OCI-LY7 (cell line): Measurements from ENCODE around the gene CLCN6. TPM values are rescaled to one million over a fixed set of nuclear protein-coding genes. Genes with fewer than 3 reads are reported as not detected.
A peak's percentile ranks its signal among the peaks of the same experiment; 100 is the strongest.

Experiments used
- BruUV-seq: library from RNA; stranded (reverse); fragments of 400-500 nt; replicated peaks from 2 replicates; lab custom pipeline; 2021; lab: Mats Ljungman, UMichigan
- CTCF ChIA-PET: fragments of 300-600 bp; sonication (Branson Sonifier 250); formaldehyde crosslinking; loops from one replicate; lab custom pipeline; 2022; ENCODE audit warnings: antibody characterized with exemption; ENCODE audit not compliant: unreplicated experiment; lab: Charles Lee
- POLR2A ChIA-PET: fragments of 300-600 bp; sonication (Branson Sonifier 250); formaldehyde crosslinking; loops from one replicate; lab custom pipeline; 2022; ENCODE audit warnings: antibody characterized with exemption; lab: Charles Lee
- DNase-seq: peaks from one replicate; pipeline ENCODE4 v3.0.0-alpha.2; 2015; ENCODE audit warnings: low spot score
- H2AFZ ChIP-seq: fragments of 200-600 bp; sonication (generic), shearing (Covaris generic); 2 replicates; pipeline ENCODE4 v1.6.1; 2014; ENCODE audit warnings: mild to moderate bottlenecking, antibody characterized with exemption, low read length, moderate library complexity
- H3K27ac ChIP-seq: fragments of 200-600 bp; sonication (generic); 2 replicates; pipeline ENCODE4 v1.5.1; 2014; ENCODE audit warnings: mixed run types, low read depth, mild to moderate bottlenecking, moderate library complexity, low read length, inconsistent platforms; ENCODE audit not compliant: poor library complexity, severe bottlenecking
- H3K36me3 ChIP-seq: fragments of 200-600 bp; sonication (generic); 2 replicates; pipeline ENCODE4 v1.6.1; 2014; ENCODE audit warnings: mild to moderate bottlenecking, antibody characterized with exemption, low read length, moderate library complexity, mixed read lengths; ENCODE audit not compliant: insufficient read depth
- H3K4me1 ChIP-seq: fragments of 200-600 bp; sonication (generic); 2 replicates; pipeline ENCODE4 v1.5.1; 2014; ENCODE audit warnings: mild to moderate bottlenecking, low read length; ENCODE audit not compliant: insufficient read depth, poor library complexity, severe bottlenecking
- H3K4me2 ChIP-seq: fragments of 200-600 bp; sonication (generic); 2 replicates; pipeline ENCODE4 v1.6.1; 2014; ENCODE audit warnings: mild to moderate bottlenecking, low read length
- H3K4me3 ChIP-seq: fragments of 200-600 bp; sonication (generic); 2 replicates; pipeline ENCODE4 v1.5.1; 2014; ENCODE audit warnings: mild to moderate bottlenecking, low read depth, low read length; ENCODE audit not compliant: poor library complexity, severe bottlenecking
- H3K79me2 ChIP-seq: fragments of 200-600 bp; sonication (generic); 2 replicates; pipeline ENCODE4 v1.6.1; 2016; ENCODE audit warnings: low read depth, mild to moderate bottlenecking, low read length, moderate library complexity, mixed read lengths; ENCODE audit not compliant: insufficient read depth
- H3K9me2 ChIP-seq: fragments of 200-600 bp; sonication (generic); 2 replicates; pipeline ENCODE4 v1.6.1; 2016; ENCODE audit warnings: mild to moderate bottlenecking, low read length, mixed read lengths; ENCODE audit not compliant: insufficient read depth
- H3K9me3 ChIP-seq: fragments of 200-600 bp; sonication (generic); 2 replicates; pipeline ENCODE4 v1.6.1; 2014; ENCODE audit warnings: mild to moderate bottlenecking, mixed run types, low read length, mixed read lengths
- H4K20me1 ChIP-seq: fragments of 200-600 bp; sonication (generic); 2 replicates; pipeline ENCODE4 v1.6.1; 2014; ENCODE audit warnings: mild to moderate bottlenecking, antibody characterized with exemption, low read length, moderate library complexity, mixed read lengths; ENCODE audit not compliant: insufficient read depth
- EZH2phosphoT487 ChIP-seq: fragments of 200-600 bp; sonication (generic); IDR thresholded peaks from 2 replicates; pipeline ENCODE4 v1.6.1; 2018; ENCODE audit warnings: low read depth, borderline replicate concordance, mild to moderate bottlenecking, mixed run types, antibody characterized with exemption, low read length, moderate library complexity, mixed read lengths
- intact Hi-C: fragments of 100-400 bp; cut with micrococcal nuclease; formaldehyde crosslinking; loops from one replicate; pipeline ENCODE4 v1.10.0; 2022; ENCODE audit not compliant: unreplicated experiment
- total RNA-seq, 2 experiments: library from RNA; depleted of rRNA in 1 of 2; stranded (reverse); fragments of >200 nt in 1 of 2; shearing (Covaris generic) in 1 of 2; gene quantifications; 2 replicates each; pipeline ENCODE4 v1.2.3, GENCODE V29; 2014 to 2022
- TF ChIP-seq, protein P1 (sequence below): fragments of 200-600 bp; sonication (generic); conservative IDR thresholded peaks from 2 replicates; pipeline ENCODE4 v1.5.1; 2014; ENCODE audit warnings: mild to moderate bottlenecking, antibody characterized with exemption, low read length, moderate library complexity, mixed read lengths

The CLCN6 gene
- total RNA-seq, 2 experiments from 2014 or later: 19.7 to 65.8 TPM

DNA sequence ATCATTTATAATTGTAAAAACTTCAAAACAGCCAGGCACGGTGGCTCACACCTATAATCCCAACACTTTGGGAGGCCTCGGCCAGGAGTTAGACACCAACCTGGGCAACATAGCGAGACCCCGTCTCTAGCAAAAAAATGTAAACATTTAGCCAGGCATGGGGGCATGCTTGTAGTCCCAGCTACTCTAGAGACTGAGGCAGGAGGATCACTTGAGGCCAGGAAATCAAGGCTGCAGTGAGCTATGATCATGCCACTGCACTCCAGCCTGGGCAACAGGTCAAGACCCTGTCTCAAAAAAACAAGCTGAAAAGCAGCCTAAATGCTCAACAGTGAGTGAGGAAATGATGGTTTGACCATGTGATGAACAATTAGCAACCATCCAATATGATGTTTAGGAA is 36.7 kb upstream of the CLCN6 start:
- ChIA-PET CTCF (no interaction called here), POLR2A (no interaction called here)
- Histone ChIP-seq H2AFZ (no peak overlapping the region), H3K4me2 (no peak overlapping the region), H3K9me3 (no peaks in the 10 kb centered on the region), H4K20me1 (no peaks in the 10 kb centered on the region), H3K4me3 (no peak overlapping the region), H3K4me1 (peaks cover 28% of the 10 kb centered on the region), H3K9me2 (no peaks in the 10 kb centered on the region), H3K79me2 (no peaks in the 10 kb centered on the region), H3K27ac (no peak overlapping the region), H3K36me3 (no peaks in the 10 kb centered on the region)
- intact Hi-C loops: no loop called here
- no peak for DNase-seq
- BruUV-seq: no TSS peak
- TF ChIP-seq, protein P1, sequence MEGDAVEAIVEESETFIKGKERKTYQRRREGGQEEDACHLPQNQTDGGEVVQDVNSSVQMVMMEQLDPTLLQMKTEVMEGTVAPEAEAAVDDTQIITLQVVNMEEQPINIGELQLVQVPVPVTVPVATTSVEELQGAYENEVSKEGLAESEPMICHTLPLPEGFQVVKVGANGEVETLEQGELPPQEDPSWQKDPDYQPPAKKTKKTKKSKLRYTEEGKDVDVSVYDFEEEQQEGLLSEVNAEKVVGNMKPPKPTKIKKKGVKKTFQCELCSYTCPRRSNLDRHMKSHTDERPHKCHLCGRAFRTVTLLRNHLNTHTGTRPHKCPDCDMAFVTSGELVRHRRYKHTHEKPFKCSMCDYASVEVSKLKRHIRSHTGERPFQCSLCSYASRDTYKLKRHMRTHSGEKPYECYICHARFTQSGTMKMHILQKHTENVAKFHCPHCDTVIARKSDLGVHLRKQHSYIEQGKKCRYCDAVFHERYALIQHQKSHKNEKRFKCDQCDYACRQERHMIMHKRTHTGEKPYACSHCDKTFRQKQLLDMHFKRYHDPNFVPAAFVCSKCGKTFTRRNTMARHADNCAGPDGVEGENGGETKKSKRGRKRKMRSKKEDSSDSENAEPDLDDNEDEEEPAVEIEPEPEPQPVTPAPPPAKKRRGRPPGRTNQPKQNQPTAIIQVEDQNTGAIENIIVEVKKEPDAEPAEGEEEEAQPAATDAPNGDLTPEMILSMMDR: no peak
- no peak for TF ChIP-seq EZH2phosphoT487

DNA sequence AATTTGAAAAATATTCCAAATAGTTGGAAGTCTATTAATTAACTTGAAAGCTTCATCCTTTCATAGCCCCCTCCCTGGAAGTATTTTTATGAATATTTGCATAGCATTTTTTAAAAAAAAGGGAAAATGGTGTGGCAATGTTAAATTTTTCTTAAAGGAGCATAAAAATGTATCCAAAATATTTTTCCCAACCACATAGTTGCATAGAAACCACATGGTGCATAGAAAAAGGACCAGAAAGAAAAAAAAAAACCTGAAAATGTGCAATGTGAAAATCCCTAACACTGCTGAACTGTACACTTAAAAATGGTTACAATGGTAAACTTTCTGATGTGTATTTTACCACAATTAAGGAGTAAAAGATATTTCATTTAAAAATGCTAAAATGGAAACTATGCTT is 36.0 kb upstream of the CLCN6 start:
- no peaks in the 10 kb centered on the region for H3K9me3 ChIP-seq
- H3K27ac ChIP-seq: no peak overlapping the region
- no peak overlapping the region for H3K4me2 ChIP-seq
- POLR2A ChIA-PET: no interaction called here
- no peaks in the 10 kb centered on the region for H4K20me1 ChIP-seq
- TF ChIP-seq EZH2phosphoT487: no peak
- TF ChIP-seq, protein P1: no peak
- no peak for DNase-seq
- CTCF ChIA-PET: no interaction called here
- H2AFZ ChIP-seq: no peak overlapping the region
- BruUV-seq: no TSS peak
- peaks cover 33% of the 10 kb centered on the region for H3K4me1 ChIP-seq
- no peak overlapping the region for H3K4me3 ChIP-seq
- H3K9me2 ChIP-seq: no peaks in the 10 kb centered on the region
- intact Hi-C loops: no loop called here
- no peaks in the 10 kb centered on the region for H3K79me2 ChIP-seq
- no peaks in the 10 kb centered on the region for H3K36me3 ChIP-seq

DNA sequence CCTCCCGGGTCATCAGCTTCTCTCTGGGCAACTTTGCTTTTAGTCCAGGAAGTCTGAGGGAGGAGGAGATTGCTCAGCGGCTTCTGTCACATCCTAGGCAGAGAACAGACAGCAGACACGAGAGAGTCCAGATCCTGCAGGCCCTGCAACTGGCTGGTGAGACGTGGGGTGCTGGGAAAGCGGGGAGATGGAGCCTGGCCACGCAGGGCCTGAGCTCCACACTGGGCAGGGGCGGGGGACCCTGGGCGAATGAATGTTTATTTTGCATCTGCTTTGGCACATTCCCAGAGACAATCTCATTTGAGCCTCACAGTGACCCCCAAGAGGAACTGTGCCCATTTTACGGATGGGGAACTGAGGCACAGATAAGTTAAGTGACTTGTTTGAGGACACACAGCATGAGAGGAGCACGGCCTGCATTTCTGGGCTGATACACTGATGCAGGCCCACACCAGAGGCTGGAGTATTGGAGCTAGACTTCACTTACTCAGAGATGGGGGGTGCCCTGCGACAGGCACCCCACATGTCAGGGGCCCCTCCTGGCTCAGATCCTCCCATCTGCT is 34.4 kb upstream of the CLCN6 start:
- intact Hi-C loops: no loop called here
- ChIA-PET POLR2A (no interaction called here), CTCF (no interaction called here)
- no peak for TF ChIP-seq EZH2phosphoT487
- TF ChIP-seq, protein P1: no peak
- Histone ChIP-seq H3K79me2 (no peaks in the 10 kb centered on the region), H4K20me1 (no peaks in the 10 kb centered on the region), H3K27ac (peak overlapping the region; percentile 47), H3K4me3 (no peak overlapping the region), H3K36me3 (no peaks in the 10 kb centered on the region), H3K9me3 (no peaks in the 10 kb centered on the region), H3K9me2 (no peaks in the 10 kb centered on the region), H3K4me1 (peaks cover 33% of the 10 kb centered on the region), H3K4me2 (peak overlapping the region; percentile 51), H2AFZ (peak overlapping the region; percentile 70; the same call in 1 of the 2 replicates)
- BruUV-seq: no TSS peak
- no peak for DNase-seq
